ENCODE data around the gene SH3BGR. TPM values are rescaled to one million over a fixed set of nuclear protein-coding genes. Genes with fewer than 3 reads are reported as not detected.

The SH3BGR gene
- total RNA-seq, 6 experiments from 2014 or later, result 2.0 to 4.9 (median 3.0) TPM

- H3K9me3 ChIP-seq, result no peaks in the 10 kb centered on the region
- WGBS (ENCODE audit: insufficient coverage, low coverage, low lambda C conversion rate, missing lambda C conversion rate), result no CpG with 5 or more reads among the region's 6 CpGs
- no peaks in the 10 kb centered on the region for H3K27me3 ChIP-seq
- no peak overlapping the region for H3K4me3 ChIP-seq
- DNase-seq (no peak), ATAC-seq (no peak)
- H3K4me1 ChIP-seq, result no peaks in the 10 kb centered on the region
- TF ChIP-seq POLR2A (IDR thresholded peaks at IDR 0.05) (no peak), CTCF (IDR thresholded peaks at IDR 0.05) (no peak)
- H3K27ac ChIP-seq, result no peak overlapping the region
- no peaks in the 10 kb centered on the region for H3K36me3 ChIP-seq
- intact Hi-C loops (cut with DNase I), result no loop called here
Measured at GRCh38 chr21:39504230-39504629, 52.5 kb downstream of the SH3BGR start.

DNA sequence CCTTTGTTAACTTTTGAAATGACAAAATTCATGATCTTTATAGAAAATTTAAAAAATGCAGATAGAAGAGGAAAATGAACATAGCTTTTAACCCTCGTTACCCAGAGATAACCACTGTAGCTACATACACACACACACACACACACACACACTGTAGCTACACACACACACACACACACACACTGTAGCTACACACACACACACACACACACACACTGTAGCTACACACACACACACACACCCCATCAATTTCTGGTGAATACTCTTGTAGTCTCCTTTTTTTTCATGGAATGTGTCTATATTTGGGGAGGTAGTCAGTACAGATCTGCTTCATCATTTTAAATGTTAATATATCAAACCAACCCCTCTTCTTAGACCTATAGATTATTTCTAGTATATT lies 58.5 kb downstream of the SH3BGR start:
- WGBS (ENCODE audit: insufficient coverage, low coverage, low lambda C conversion rate, missing lambda C conversion rate), result 78% methylated on average over 1 of the region's 1 CpG
- TF ChIP-seq POLR2A (IDR thresholded peaks at IDR 0.05), result no peak
- no peak for TF ChIP-seq CTCF (IDR thresholded peaks at IDR 0.05)
- H3K4me1 ChIP-seq, result no peaks in the 10 kb centered on the region
- no peak for ATAC-seq
- H3K27ac ChIP-seq, result no peak overlapping the region
- no peaks in the 10 kb centered on the region for H3K36me3 ChIP-seq
- no peak overlapping the region for H3K4me3 ChIP-seq
- H3K9me3 ChIP-seq, result no peaks in the 10 kb centered on the region
- DNase-seq, result no peak
- no peaks in the 10 kb centered on the region for H3K27me3 ChIP-seq
- intact Hi-C loops (cut with DNase I), result no loop called here

GRCh38 chr21:39511102-39511501 lies 59.3 kb downstream of the SH3BGR start:
- DNase-seq, result no peak
- intact Hi-C loops (cut with DNase I), result no loop called here
- H3K27me3 ChIP-seq, result no peaks in the 10 kb centered on the region
- no peak overlapping the region for H3K27ac ChIP-seq
- H3K9me3 ChIP-seq, result no peaks in the 10 kb centered on the region
- ATAC-seq, result no peak
- H3K4me3 ChIP-seq, result no peak overlapping the region
- WGBS (ENCODE audit: insufficient coverage, low coverage, low lambda C conversion rate, missing lambda C conversion rate), result 80% methylated on average over 3 of the region's 3 CpGs
- no peaks in the 10 kb centered on the region for H3K4me1 ChIP-seq
- H3K36me3 ChIP-seq, result no peaks in the 10 kb centered on the region
- TF ChIP-seq POLR2A (IDR thresholded peaks at IDR 0.05) (no peak), CTCF (IDR thresholded peaks at IDR 0.05) (no peak)

GRCh38 chr21:39513735-39514134 lies 62.0 kb downstream of the SH3BGR start:
- 90% methylated on average over 1 of the region's 1 CpG for WGBS (ENCODE audit: insufficient coverage, low coverage, low lambda C conversion rate, missing lambda C conversion rate)
- TF ChIP-seq POLR2A (IDR thresholded peaks at IDR 0.05) (no peak), CTCF (IDR thresholded peaks at IDR 0.05) (no peak)
- Histone ChIP-seq H3K9me3 (no peaks in the 10 kb centered on the region), H3K27me3 (no peaks in the 10 kb centered on the region), H3K27ac (no peak overlapping the region), H3K4me3 (no peak overlapping the region), H3K36me3 (no peaks in the 10 kb centered on the region), H3K4me1 (peaks cover 0 to 3% (median 0%) of the 10 kb centered on the region in 4 donors)
- DNase-seq (no peak), ATAC-seq (no peak)
- intact Hi-C loops (cut with DNase I), result no loop called here

All from right lobe of liver (tissue), 6 donors.